Small intestine (tissue), 7 donors: ENCODE results near the gene PRRX1. TPM values are rescaled to one million over a fixed set of nuclear protein-coding genes. Genes with fewer than 3 reads are reported as not detected.

Experiments used
- DNase-seq, 2 donors: peaks; one replicate each; pipeline versions ENCODE4 v3.0.0 to v3.0.0-alpha.2; 2013
- FAIRE-seq: peaks from 2 replicates; lab custom pipeline; 2012; peaks lifted over from hg19 to GRCh38; lab: Jason Lieb, UNC
- H3K27ac ChIP-seq, 3 donors: one replicate each; pipeline ENCODE4 v1.5.1; 2013; ENCODE audit warnings: low read length in 2 of 3, mild to moderate bottlenecking in 2 of 3, control low read depth in 1 of 3, inconsistent platforms in 1 of 3, low read depth in 1 of 3, moderate library complexity in 1 of 3
- H3K27me3 ChIP-seq, 3 donors: one replicate each; pipeline ENCODE4 v1.6.1; 2013; ENCODE audit warnings: low read length in 3 of 3, inconsistent platforms in 1 of 3; ENCODE audit not compliant: control insufficient read depth in 3 of 3, insufficient read depth in 3 of 3
- H3K36me3 ChIP-seq, 3 donors: one replicate each; pipeline ENCODE4 v1.6.1; 2013; ENCODE audit warnings: low read length in 3 of 3, inconsistent platforms in 1 of 3, low read depth in 1 of 3, mild to moderate bottlenecking in 1 of 3, moderate library complexity in 1 of 3; ENCODE audit not compliant: control insufficient read depth in 3 of 3, insufficient read depth in 2 of 3
- H3K4me1 ChIP-seq, 3 donors: one replicate each; pipeline ENCODE4 v1.6.1; 2013; ENCODE audit warnings: low read length in 2 of 3, inconsistent platforms in 1 of 3, low read depth in 1 of 3, mild to moderate bottlenecking in 1 of 3, moderate library complexity in 1 of 3; ENCODE audit not compliant: control insufficient read depth in 3 of 3, insufficient read depth in 2 of 3
- H3K4me3 ChIP-seq, 3 donors: one replicate each; pipeline ENCODE4 v1.5.1; 2013; ENCODE audit warnings: low read length in 3 of 3, control low read depth in 1 of 3, inconsistent platforms in 1 of 3, low read depth in 1 of 3, mild to moderate bottlenecking in 1 of 3, moderate library complexity in 1 of 3
- H3K9me3 ChIP-seq, 2 donors: one replicate each; pipeline ENCODE4 v1.6.1; 2013; ENCODE audit warnings: low read depth in 1 of 2, low read length in 1 of 2; ENCODE audit not compliant: control insufficient read depth in 2 of 2, insufficient read depth in 1 of 2
- WGBS, 3 donors: extraction: QIAGEN DNeasy Blood & Tissue Kit; methylation state at CpG; one replicate each; pipeline ENCODE4 v1.1.7; 2013; 5-methylcytosine and 5-hydroxymethylcytosine counted together
- polyA plus RNA-seq, 4 donors: library from polyadenylated mRNA; stranded (reverse) in 3 of 4; unstranded in 1 of 4; fragments of 200-250 nt in 3 of 4; fragments of 120-200 nt in 1 of 4; gene quantifications; one replicate each; pipeline versions ENCODE4 v1.2.1 to v1.2.3, GENCODE V29; 2013
- donor health status: healthy with polysubstance abuse.
- donor health status: control.
- donor health status: control.
- donor health status: Bipolar disorder and iron deficiency.
- donor health status: healthy.

The PRRX1 gene
- polyA plus RNA-seq, 4 donors: 0.22 to 1.7 (median 0.57) TPM

- Histone ChIP-seq H3K4me3 (no peak overlapping the region), H3K27me3 (no peaks in the 10 kb centered on the region), H3K36me3 (no peaks in the 10 kb centered on the region), H3K9me3 (no peaks in the 10 kb centered on the region), H3K4me1 (no peaks in the 10 kb centered on the region), H3K27ac (no peak overlapping the region)
- WGBS, 3 donors: 67 to 72% (median 70%) methylated on average over 2 of the region's 2 CpGs
- DNase-seq (no peak), FAIRE-seq (no peak)
Observed at GRCh38 chr1:170735366-170736263, 71.7 kb downstream of the PRRX1 start.

- Histone ChIP-seq H3K27ac (no peak overlapping the region), H3K9me3 (peaks cover 0 to 10% of the 10 kb centered on the region in 2 donors), H3K4me3 (no peak overlapping the region), H3K4me1 (no peaks in the 10 kb centered on the region), H3K36me3 (no peaks in the 10 kb centered on the region), H3K27me3 (no peaks in the 10 kb centered on the region)
- DNase-seq: no peak
- no peak for FAIRE-seq
- 74 to 90% (median 86%) methylated on average over 1 of the region's 1 CpG for WGBS, 3 donors
Observed at GRCh38 chr1:170739803-170740202, 75.9 kb downstream of the PRRX1 start.

GRCh38 chr1:170741678-170742077, 77.7 kb downstream of the PRRX1 start:
- H3K4me3 ChIP-seq: no peak overlapping the region
- no peak for DNase-seq
- H3K9me3 ChIP-seq: peaks cover 0 to 10% of the 10 kb centered on the region in 2 donors
- no peaks in the 10 kb centered on the region for H3K36me3 ChIP-seq
- H3K4me1 ChIP-seq: no peaks in the 10 kb centered on the region
- no peaks in the 10 kb centered on the region for H3K27me3 ChIP-seq
- no peak for FAIRE-seq
- WGBS, 3 donors: 75 to 80% (median 78%) methylated on average over 4 of the region's 4 CpGs
- no peak overlapping the region for H3K27ac ChIP-seq

GRCh38 chr1:170742600-170742999, 78.7 kb downstream of the PRRX1 start:
- DNase-seq (no peak), FAIRE-seq (no peak)
- Histone ChIP-seq H3K36me3 (no peaks in the 10 kb centered on the region), H3K9me3 (peaks cover 0 to 10% of the 10 kb centered on the region in 2 donors), H3K4me1 (no peaks in the 10 kb centered on the region), H3K4me3 (no peak overlapping the region), H3K27me3 (no peaks in the 10 kb centered on the region), H3K27ac (no peak overlapping the region)
- WGBS, 3 donors: 80 to 88% (median 87%) methylated on average over 5 of the region's 5 CpGs

- H3K9me3 ChIP-seq: peaks cover 0 to 10% of the 10 kb centered on the region in 2 donors
- H3K36me3 ChIP-seq: no peaks in the 10 kb centered on the region
- WGBS, 3 donors: 75 to 87% (median 86%) methylated on average over 1 of the region's 1 CpG
- FAIRE-seq (no peak), DNase-seq (no peak)
- H3K4me1 ChIP-seq: no peaks in the 10 kb centered on the region
- H3K27me3 ChIP-seq: no peaks in the 10 kb centered on the region
- H3K4me3 ChIP-seq: no peak overlapping the region
- H3K27ac ChIP-seq: no peak overlapping the region
Observed at GRCh38 chr1:170743083-170743482, 79.2 kb downstream of the PRRX1 start.

- FAIRE-seq (no peak), DNase-seq (no peak)
- Histone ChIP-seq H3K9me3 (no peaks in the 10 kb centered on the region), H3K4me3 (no peak overlapping the region), H3K36me3 (no peaks in the 10 kb centered on the region), H3K27ac (no peak overlapping the region), H3K27me3 (no peaks in the 10 kb centered on the region), H3K4me1 (no peaks in the 10 kb centered on the region)
- WGBS, 3 donors: 53 to 57% (median 54%) methylated on average over 2 of the region's 2 CpGs
Observed at GRCh38 chr1:170749549-170749948, 85.6 kb downstream of the PRRX1 start.

- no peak overlapping the region for H3K27ac ChIP-seq
- FAIRE-seq: no peak
Observed at GRCh38 chr1:170749959-170750358, 86.0 kb downstream of the PRRX1 start.

GRCh38 chr1:170755795-170756194, 91.9 kb downstream of the PRRX1 start:
- WGBS, 3 donors: 62 to 75% (median 70%) methylated on average over 3 of the region's 3 CpGs
- FAIRE-seq (no peak), DNase-seq (no peak)
- H3K27me3 ChIP-seq: no peaks in the 10 kb centered on the region
- H3K27ac ChIP-seq: no peak overlapping the region
- H3K36me3 ChIP-seq: no peaks in the 10 kb centered on the region
- H3K4me1 ChIP-seq: no peaks in the 10 kb centered on the region
- H3K4me3 ChIP-seq: no peak overlapping the region
- no peaks in the 10 kb centered on the region for H3K9me3 ChIP-seq

More at GRCh38 chr1:170749959-170750358, 86.0 kb downstream of the PRRX1 start:
- Histone ChIP-seq H3K36me3 (no peaks in the 10 kb centered on the region), H3K4me3 (no peak overlapping the region), H3K9me3 (no peaks in the 10 kb centered on the region), H3K27me3 (no peaks in the 10 kb centered on the region), H3K4me1 (no peaks in the 10 kb centered on the region)
- WGBS, 3 donors: 55 to 64% (median 59%) methylated on average over 2 of the region's 2 CpGs
- DNase-seq: no peak
